PFSK-1 (cell line): Measurements from ENCODE around the gene ITIH5. TPM values are rescaled to one million over a fixed set of nuclear protein-coding genes. Genes with fewer than 3 reads are reported as not detected.

Source experiments
- FOXP2 ChIP-seq: optimal IDR thresholded peaks from 2 replicates; pipeline ENCODE3; 2011; ENCODE audit warnings: borderline replicate concordance, control low read depth, inconsistent platforms; ENCODE audit not compliant: insufficient read depth; ENCODE audit errors: extremely low read length, extremely low read depth
- POLR2AphosphoS5 ChIP-seq: IDR thresholded peaks from 2 replicates; pipeline ENCODE4 v1.6.1; 2012; ENCODE audit warnings: low read depth, mild to moderate bottlenecking, control low read depth, low read length, moderate library complexity
- REST ChIP-seq, 2 experiments: IDR thresholded peaks; 2 replicates each; pipeline versions ENCODE4 v1.6.1 to v1.8.0; 2011 to 2012; ENCODE audit warnings: low read depth in 2 of 2, low read length in 2 of 2, control low read depth in 1 of 2, inconsistent platforms in 1 of 2, mild to moderate bottlenecking in 1 of 2, moderate library complexity in 1 of 2; ENCODE audit not compliant: insufficient read depth in 1 of 2
- SIN3A ChIP-seq: IDR thresholded peaks from 2 replicates; pipeline ENCODE4 v1.6.1; 2012; ENCODE audit warnings: mild to moderate bottlenecking, low read length, moderate library complexity, borderline replicate concordance; ENCODE audit not compliant: insufficient read depth
- TAF1 ChIP-seq: IDR thresholded peaks from 2 replicates; pipeline ENCODE4 v1.6.1; 2012; ENCODE audit warnings: low read length, control low read depth, borderline replicate concordance; ENCODE audit not compliant: insufficient read depth
- polyA plus RNA-seq: library from polyadenylated mRNA; unstranded; fragments of >200 nt; gene quantifications from one replicate; pipeline ENCODE4 v1.2.1, GENCODE V29; 2012; ENCODE audit warnings: low read depth, missing spikeins; ENCODE audit not compliant: insufficient read length

The ITIH5 gene
- 1.9 TPM for polyA plus RNA-seq

DNA sequence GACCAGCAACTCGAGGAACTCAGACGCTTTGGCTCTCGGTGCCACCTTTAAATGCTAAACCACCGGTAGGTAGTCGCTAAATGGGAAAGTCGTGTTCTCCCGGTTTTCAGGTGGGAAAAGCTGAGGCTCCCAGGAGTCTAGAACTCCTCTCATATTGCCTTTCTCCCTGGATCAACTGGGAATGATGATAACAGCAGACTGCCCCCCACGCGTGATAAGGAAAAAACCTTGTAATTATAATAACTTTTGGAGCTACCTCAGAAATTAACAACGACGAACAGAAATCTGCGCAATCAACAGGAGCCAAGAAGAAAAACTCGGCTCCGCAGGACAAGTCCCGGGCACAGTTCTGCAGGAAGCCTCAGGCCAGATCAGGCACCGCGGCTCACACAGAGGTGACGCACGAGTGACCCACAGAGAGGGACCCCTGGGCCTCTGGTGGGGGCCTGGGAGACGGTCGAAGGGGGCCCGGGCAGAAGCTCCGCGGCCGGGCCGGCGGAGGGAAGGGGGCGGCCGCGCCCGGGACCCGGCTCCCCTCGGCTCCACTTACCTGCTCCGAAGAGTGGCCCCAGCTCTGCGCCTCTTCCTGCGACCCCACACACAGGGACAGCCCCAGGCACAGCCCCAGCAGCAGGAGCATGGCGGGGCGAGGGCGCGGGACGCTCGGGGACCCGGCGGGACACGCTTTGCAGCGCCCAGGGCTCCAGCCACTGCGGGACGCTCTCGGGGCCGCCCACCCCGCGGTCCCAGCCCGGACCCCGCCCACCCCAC lies at the start of gene ITIH5:
ITIH5 (minus strand) TSS at position 714 of the 771 bp plus-strand sequence; CDS start at position 640, 74 bp downstream.
- TF ChIP-seq FOXP2 (no peak), REST (IDR thresholded peaks at IDR 0.05; ENCODE audit: insufficient read depth in 1 of 2, low read depth in 2 of 2, low read length in 2 of 2) (no peak), SIN3A (no peak), TAF1 (no peak), POLR2AphosphoS5 (no peak)

DNA sequence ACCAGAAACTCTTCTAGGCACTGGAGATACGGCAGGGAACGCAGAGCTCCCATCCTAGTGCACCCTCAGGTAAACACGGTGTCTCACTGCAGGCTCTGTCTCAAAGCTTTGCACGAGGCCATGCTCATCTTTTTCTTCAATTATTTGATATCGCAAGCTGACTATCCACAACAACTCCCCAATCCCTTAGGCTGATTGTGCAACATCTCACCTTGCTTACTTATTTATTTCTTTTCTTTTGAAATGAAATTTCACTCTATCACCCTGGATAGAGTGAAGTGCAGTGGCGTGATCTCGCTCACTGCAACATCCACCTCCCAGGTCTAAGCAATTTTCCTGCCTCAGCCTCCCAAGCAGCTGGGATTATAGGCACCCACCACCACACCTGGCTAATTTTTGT lies 48.7 kb upstream of the ITIH5 start:
- TF ChIP-seq FOXP2 (no peak), TAF1 (no peak), REST (IDR thresholded peaks at IDR 0.05; ENCODE audit: insufficient read depth in 1 of 2, low read depth in 2 of 2, low read length in 2 of 2) (no peak), POLR2AphosphoS5 (no peak), SIN3A (no peak)

DNA sequence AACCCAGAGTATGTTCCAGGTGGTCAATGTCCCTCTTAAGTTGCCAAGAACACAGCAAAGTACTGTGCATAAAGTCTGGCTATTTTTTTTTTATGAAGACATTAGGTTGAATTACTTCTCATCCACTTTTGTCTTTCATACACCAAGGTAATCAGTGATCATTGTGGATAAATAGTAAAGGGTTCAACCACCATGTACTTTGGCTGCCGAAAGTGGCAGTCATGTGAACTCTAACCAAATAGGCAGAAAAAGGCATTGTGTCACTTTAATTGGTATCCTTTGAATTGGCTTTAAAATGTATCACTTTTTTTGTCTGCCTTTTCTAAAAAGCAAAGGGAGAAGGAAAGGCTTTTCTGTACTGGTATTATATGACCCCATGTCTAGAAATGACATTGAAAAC lies 43.7 kb upstream of the ITIH5 start:
- TF ChIP-seq POLR2AphosphoS5 (no peak), TAF1 (no peak)

DNA sequence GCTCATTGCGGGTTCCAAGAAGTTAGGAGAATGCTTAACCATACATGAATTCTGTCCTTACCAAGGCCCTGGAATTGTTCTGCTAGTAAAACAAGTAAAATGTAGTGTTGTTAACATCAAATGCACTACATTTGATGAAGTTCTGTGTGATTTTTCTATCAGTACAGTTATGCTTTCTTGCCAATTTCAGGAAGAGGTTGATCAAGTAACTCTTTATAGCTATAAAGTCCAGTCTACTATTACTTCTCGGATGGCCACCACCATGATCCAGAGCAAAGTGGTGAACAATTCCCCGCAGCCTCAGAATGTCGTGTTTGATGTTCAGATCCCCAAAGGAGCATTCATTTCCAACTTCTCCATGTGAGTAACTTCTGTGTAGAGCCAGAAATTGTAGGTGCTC lies 42.1 kb upstream of the ITIH5 start:
- TF ChIP-seq POLR2AphosphoS5: no peak
- no peak for TF ChIP-seq TAF1
- no peak for TF ChIP-seq SIN3A
- TF ChIP-seq FOXP2: no peak
- TF ChIP-seq REST (IDR thresholded peaks at IDR 0.05; ENCODE audit: insufficient read depth in 1 of 2, low read depth in 2 of 2, low read length in 2 of 2): no peak

DNA sequence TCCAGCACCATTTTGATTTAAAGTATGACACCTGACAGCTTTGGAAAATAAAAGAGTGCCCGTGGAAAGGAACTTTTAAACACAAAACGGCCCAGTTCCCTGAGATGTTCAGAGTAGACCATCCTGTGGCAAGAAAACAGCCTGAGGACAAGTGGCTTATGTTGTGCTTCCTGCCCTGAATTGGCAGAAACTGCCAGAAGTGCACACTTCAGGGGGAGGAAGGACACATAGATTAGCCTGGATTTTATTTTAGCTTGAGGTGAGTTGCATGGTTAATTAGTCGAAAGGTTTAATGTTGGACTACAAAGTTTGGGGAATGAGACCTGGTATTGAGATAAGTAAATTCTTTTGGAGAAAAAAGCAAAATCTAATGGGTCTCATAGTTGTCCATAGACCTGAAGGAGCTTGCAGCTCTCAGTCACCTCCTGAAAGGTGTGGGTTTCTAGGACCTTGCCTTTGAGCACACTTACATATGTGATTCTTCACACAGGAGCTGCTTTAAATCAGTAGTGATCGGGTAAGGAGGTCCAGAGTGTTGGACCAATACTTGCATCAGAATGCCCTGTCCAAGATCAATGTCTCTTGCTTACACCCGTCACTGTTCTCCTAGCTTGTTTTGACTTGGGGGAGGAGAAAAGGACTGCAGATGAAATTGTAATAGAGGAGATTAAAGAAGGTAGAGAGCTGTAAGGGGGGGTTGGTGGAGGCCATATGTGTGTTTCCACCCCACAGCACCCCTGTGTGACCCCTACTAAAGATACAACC lies 41.3 kb upstream of the ITIH5 start:
- TF ChIP-seq POLR2AphosphoS5 (no peak), REST (IDR thresholded peaks at IDR 0.05; ENCODE audit: insufficient read depth in 1 of 2, low read depth in 2 of 2, low read length in 2 of 2) (no peak), TAF1 (no peak), SIN3A (no peak), FOXP2 (no peak)
